Lower leg skin (tissue), 3 donors: ENCODE measurements around the gene MYL4.

Source experiments
- CTCF ChIP-seq, 3 donors: fragments of 450-650 bp; IDR thresholded peaks; one replicate each; pipeline ENCODE4 v1.5.1; 2016; ENCODE audit warnings: antibody characterized with exemption in 3 of 3, mild to moderate bottlenecking in 3 of 3, moderate library complexity in 2 of 3
- POLR2A ChIP-seq, 2 donors: fragments of 450-650 bp; IDR thresholded peaks; one replicate each; pipeline ENCODE4 v1.6.1; 2016 to 2017; ENCODE audit warnings: antibody characterized with exemption in 2 of 2, mild to moderate bottlenecking in 1 of 2, moderate library complexity in 1 of 2

GRCh38 chr17:47242648-47243047 is 33.5 kb downstream of the MYL4 start:
- no peak for TF ChIP-seq CTCF (IDR thresholded peaks at IDR 0.05)
- no peak for TF ChIP-seq POLR2A (IDR thresholded peaks at IDR 0.05)
